ENCODE results near the gene FSTL5.
"Not testable (repeated sequence)": the region's sequence is repeated elsewhere in the genome, so short reads cannot be mapped to it uniquely, and the experiment has no call there.

Gene FSTL5

GRCh38 chr4:162163892-162164759, at the start of gene FSTL5:
Gene FSTL5 (minus strand): TSS chr4:162164000. CDS start chr4:162111396, 52,604 bp downstream.
- DNase-seq, result no peak

GRCh38 chr4:162209706-162210105, 45.9 kb upstream of the FSTL5 start:
- DNase-seq, result no peak

DNA sequence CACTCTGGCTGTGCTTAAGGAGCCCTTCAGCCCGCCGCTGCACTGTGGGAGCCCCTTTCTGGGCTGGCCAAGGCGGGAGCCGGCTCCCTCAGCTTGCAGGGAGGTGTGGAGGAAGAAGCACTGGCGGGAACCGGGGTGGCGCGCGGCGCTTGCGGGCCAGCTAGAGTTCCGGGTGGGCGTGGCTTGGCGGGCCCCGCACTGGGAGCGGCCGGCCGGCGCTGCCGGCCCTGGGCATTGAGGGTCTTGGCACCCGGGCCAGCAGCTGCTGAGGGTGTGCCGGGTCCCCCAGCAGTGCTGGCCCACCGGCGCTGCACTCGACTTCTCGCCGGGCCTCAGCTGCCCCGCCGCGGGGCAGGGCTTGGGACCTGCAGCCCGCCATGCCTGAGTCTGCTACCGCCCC, 39.7 kb upstream of the FSTL5 start:
- DNase-seq, result not testable (repeated sequence)

GRCh38 chr4:162201673-162202072, 37.9 kb upstream of the FSTL5 start:
- DNase-seq, result no peak

DNA sequence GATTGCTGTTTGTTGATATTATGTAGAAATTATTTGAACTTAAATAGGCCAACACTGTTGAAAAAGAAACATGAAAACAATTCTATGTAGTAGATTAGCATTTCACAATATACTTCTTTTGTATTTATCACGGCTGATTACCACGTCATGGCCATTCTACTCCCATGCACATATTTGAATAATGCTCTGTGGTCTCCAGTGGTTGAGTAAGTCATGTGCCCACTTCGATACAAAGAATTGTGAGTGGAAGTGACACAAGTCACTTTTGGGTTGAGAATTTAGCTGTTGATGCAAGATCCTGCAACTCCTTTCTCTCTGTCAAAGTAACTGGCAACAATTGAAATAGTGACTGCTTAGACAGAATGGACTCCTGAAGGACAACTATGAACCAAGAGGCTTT, 6.7 kb upstream of the FSTL5 start:
- no peak for DNase-seq

DNA sequence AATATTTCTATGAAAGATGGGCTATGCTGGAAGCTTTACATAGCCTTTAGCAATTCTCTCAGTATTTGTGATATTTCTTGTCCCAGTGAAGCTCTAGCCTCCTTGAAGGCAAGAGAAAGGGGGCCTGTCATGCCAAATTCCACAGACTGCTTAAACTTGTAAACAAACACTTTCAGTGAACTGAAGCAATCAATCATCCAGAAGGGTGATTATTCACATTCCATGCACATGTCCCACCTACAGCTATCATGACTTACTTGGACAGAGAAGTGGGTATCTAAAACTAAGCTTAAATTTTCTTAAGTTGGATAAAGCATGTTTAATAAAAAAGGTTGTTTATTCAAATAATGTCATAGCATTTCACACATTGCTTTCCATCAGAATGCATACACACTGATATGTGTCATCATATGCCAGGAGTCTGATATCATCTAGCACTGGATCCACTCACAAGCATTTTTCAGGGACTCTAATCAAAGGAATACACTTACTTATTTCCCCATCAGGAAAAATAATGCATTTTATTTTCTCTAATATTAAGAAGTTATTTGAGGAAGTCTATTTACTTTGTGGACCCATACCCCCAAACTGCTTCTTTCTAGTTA, 1.2 kb upstream of the FSTL5 start:
- no peak for DNase-seq

DNA sequence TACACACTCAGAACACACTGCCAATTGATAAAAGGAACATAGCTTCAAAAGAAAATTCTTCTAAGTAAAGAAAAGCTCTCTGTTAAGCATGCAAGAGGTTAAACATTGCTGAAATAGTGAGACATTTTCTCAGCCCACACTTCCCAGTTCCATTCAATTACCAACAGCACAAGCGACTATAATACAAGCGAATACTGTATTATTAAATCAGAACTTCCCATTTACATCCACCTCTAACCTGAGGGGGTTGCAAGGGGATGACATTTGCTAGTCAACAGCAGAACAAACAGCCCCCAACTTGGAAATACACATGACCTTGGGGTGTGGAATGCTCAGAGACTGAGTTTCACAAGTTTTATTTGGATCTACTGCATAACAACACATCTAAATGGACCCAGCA, 1.1 kb downstream of the FSTL5 start:
- no peak for DNase-seq

GRCh38 chr4:162157241-162157640, 6.6 kb downstream of the FSTL5 start:
- DNase-seq, result no peak

GRCh38 chr4:162154862-162155540, 8.8 kb downstream of the FSTL5 start:
- no peak for DNase-seq

- no peak for DNase-seq
These were observed 11.9 kb downstream of the FSTL5 start for GRCh38 chr4:162151850-162152249.

DNA sequence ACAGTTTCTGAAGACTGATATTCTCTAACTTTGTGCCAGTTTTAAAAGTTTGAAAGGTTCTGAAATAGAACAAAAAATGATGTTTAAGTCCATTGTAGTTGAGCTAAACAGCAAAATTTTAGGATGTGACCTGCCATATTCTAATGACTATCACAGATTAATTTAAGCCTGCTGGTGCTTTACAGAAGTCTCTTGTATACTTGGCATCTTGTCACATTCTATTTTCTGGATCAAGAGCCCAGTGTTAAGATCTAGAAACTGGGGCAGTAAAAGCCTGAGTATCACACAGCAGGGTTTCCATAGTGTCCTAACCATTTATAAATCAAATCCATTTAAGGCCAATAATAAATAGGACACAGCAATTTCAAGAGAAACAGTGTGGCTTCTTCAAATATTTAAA, 12.4 kb downstream of the FSTL5 start:
- no peak for DNase-seq

GRCh38 chr4:162149644-162150043, 14.2 kb downstream of the FSTL5 start:
- DNase-seq, result no peak

GRCh38 chr4:162140051-162140683, 23.6 kb downstream of the FSTL5 start:
- DNase-seq, result no peak

DNA sequence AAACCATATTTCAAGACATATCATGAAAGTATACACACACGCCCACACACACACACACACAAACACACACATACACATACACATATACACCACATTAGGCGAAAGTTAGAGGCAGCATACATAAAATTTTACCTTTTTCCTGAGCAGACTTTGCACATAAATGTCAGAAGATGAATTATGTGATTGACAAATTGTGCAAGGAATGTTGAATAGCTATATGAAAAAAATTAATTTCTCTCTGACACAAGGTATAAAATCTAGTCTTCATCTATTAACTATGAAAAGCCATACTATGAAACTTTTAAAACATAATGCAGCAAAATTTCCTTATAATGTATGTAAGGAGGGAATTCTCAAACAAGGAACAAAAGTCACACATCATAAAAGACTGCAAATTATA, 24.4 kb downstream of the FSTL5 start:
- no peak for DNase-seq

DNA sequence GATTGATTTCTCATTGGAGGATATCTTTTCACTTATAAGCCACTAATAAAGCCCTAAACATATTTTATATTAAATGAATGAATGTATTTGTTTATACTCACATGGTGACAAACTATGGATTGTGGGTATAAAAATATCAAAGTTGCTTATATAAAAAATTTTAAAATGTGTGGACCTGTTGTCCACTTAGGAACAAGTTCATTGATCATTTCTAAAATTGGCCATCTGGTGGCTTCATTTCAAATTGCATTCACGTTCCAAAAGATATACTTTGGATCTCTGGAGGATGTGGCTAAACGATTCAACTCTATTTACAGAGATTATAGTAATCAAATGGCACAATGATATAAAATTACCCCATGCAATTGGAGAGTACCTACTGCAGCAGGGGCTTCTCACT, 32.5 kb downstream of the FSTL5 start:
- DNase-seq, result no peak

DNA sequence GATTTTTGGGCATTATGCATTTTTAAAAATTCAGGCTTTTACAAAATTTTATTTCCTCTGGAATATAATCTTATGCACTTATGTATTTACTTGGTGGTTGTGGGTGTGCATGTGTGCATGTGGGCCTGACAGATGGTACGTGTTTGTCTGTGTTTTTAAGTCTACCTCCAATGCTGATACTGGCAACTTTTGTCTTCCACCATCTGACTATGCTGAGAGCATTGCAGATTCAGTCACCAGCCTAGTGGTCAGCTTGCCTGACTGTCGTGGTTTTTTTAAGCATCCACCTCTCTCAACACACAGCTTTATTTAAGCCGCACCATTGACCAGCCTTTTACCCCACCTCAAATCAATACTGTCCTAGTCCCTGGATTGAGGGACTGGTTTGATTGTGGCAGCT, 37.1 kb downstream of the FSTL5 start:
- no peak for DNase-seq

- DNase-seq, result no peak
These were observed 46.7 kb downstream of the FSTL5 start for GRCh38 chr4:162117051-162117450.

DNA sequence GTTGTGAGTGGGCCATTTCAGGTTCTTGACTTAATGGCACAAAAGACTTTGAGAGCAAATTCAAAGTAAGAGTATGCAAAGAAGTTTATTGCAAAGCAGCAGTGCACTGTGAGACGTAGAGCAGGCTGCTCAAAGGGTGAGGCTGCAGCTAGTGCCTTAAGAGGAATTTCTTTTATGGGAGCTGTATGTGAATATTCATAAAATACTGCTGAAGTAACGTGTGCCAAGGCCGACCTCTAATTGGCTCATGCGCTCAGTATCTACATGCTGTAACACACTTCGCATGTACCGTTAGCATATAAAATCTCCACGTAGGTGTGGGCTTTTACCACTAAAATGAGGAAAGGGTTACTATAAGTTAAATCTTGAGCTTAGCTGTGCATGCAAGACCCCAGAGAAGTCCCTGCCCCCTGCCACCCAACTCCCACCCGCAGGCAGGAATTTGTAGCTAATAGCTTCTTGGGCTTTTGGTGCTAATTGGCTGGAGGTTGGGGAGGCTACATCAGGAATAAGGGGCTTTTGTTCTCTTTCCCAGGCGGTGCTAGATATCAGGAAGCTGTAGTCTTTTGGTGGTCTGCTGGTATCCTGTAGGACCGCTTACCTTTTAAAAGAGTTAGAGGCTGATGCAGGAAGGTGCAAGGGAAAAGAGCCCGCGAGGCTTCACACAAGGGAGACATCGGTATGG, 47.6 kb downstream of the FSTL5 start:
- DNase-seq, result no peak

DNA sequence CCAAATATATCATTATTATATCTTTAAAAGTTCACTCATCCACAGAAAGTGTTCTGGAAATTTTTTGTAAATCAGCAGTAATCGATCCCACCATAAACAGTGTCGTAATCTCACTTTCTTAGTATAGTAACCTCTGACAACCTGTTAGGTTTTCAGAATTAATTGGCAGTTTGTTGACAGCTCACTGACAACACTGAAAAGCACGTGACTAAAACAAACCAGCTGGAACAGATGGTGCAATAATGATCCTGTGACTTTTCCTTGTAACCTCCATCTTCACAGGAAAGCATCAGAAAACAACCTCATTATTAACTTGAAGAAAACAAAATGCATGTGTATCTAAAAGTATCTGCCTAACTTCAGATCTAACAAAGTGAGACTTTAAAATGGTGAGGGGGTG, 48.5 kb downstream of the FSTL5 start:
- no peak for DNase-seq

DNA sequence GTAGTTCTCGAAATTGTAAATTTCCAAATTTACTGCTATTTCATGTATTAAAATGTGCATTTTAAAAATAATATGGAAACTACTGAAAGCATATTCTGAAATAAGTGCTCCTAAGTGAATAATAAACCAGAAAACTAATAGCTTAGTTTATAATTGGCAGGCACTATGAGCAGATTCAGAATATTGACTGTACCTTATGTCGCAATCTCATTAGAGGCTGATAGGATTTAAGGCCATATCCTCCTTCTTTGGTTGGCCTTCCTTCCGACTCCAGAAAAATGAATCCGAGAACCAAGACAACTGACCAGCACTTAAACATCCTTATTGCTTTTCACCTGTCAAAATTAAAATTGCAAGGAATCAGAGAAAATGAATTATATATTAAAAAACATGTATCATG, 52.7 kb downstream of the FSTL5 start:
- DNase-seq, result no peak

DNA sequence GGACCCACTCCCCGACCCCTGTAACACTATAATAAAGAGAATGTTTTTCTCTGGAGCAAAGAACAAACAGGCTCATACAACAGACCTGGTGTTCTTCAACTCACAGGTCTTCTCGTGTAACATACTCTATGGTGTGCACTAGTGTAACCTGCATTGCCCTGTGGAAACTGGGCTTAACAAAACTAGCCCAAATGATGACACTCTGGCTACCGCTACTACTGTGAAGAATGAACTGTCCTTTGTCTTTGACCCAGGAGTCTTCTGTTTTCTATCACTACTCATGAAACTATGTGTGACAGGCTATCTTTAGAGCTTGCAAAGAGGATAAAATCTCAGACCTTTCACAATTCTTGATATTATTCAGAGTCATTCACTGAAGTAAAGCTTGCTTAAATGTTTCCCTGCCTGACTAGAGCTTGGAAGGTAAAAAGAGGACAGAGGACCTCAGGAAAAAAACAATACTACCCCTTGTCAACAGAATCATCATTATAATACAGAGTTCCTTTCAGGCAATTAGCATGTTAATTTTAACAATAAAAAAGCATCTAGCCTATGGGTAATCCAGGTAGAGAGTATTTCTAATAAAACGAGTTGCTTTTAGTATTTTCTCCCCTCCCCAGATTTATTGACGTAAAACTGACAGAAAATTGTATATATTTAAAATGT, 59.2 kb downstream of the FSTL5 start:
- DNase-seq, result no peak

DNA sequence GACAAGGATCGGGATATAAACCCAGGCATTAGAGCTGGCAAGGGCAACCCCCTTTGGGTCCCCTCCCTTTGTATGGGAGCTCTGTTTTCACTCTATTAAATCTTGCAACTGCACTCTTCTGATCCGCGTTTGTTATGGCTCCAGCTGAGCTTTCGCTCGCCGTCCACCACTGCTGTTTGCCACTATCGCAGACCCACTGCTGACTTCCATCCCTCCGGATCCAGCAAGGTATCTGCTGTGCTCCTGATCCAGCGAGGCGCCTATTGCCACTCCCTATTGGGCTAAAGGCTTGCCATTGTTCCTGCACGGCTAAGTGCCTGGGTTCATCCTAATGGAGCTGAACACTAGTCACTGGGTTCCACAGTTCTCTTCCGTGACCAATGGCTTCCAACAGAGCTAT, 59.9 kb downstream of the FSTL5 start:
- DNase-seq, result not testable (repeated sequence)
